Measurements from ENCODE around the gene TMEM44. TPM values are rescaled to one million over a fixed set of nuclear protein-coding genes. Genes with fewer than 3 reads are reported as not detected.

Gene TMEM44
- total and polyA plus RNA-seq, 9 of the 15 experiments (the other 6 are each of a cell fraction or from before 2014, with no cell fraction given), result 0.53 to 18.1 (median 11.3) TPM

DNA sequence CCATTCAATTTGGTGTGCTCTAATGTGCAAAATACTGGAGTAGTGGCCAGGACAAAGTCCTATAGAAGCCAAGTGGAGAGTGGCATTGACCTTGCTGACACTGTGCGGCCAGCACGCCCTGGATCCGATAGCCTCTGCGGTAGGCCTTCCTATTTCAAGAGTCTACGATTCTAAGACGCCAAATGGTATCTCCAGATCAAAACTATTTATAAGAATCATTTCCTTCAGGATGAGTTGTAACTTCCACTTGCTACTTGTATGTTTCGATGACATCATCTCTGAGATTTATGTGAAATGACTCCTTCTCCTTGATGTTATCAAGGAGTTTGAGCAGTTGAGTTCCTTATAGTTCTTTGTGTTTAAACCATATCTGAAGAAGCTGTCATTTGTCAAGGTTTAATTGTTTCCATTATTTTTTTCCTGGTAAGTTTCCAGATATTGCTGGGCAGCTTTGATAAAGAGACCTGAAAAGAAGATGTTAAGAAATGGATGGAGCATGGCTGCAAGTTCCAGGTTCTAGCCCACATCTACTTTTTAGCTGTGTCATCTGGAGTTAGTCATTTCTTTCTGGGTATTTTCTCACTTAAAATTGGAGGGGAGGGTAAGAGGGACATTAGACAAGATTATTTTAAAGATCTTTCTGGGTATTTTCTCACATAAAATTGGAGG is 71.8 kb downstream of the TMEM44 start (continued):
- TF ChIP-seq, protein P1, sequence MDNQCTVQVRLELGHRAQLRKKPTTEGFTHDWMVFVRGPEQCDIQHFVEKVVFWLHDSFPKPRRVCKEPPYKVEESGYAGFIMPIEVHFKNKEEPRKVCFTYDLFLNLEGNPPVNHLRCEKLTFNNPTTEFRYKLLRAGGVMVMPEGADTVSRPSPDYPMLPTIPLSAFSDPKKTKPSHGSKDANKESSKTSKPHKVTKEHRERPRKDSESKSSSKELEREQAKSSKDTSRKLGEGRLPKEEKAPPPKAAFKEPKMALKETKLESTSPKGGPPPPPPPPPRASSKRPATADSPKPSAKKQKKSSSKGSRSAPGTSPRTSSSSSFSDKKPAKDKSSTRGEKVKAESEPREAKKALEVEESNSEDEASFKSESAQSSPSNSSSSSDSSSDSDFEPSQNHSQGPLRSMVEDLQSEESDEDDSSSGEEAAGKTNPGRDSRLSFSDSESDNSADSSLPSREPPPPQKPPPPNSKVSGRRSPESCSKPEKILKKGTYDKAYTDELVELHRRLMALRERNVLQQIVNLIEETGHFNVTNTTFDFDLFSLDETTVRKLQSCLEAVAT (IDR thresholded peaks at IDR 0.05), result 0 out of 4 replicates have a peak, but pooled peaks of 1 of the 2 experiments have one; percentile 19
- TF ChIP-seq, protein P2, sequence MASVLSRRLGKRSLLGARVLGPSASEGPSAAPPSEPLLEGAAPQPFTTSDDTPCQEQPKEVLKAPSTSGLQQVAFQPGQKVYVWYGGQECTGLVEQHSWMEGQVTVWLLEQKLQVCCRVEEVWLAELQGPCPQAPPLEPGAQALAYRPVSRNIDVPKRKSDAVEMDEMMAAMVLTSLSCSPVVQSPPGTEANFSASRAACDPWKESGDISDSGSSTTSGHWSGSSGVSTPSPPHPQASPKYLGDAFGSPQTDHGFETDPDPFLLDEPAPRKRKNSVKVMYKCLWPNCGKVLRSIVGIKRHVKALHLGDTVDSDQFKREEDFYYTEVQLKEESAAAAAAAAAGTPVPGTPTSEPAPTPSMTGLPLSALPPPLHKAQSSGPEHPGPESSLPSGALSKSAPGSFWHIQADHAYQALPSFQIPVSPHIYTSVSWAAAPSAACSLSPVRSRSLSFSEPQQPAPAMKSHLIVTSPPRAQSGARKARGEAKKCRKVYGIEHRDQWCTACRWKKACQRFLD (CRISPR knock-in tag; IDR thresholded peaks at IDR 0.05), result peak; percentile 65
- TF ChIP-seq NFE2L1 (tag; IDR thresholded peaks at IDR 0.05; ENCODE audit: borderline replicate concordance, low read depth), result 0 out of 2 replicates have a peak, but pooled peaks have one; percentile 19
- TF ChIP-seq FOS (IDR thresholded peaks at IDR 0.05; ENCODE audit: extremely low read depth, insufficient read length), result peak; percentile 27
- TF ChIP-seq SMARCA4 (IDR thresholded peaks at IDR 0.05), result peak; percentile 94
- peak; percentile 81 for TF ChIP-seq NBN (IDR thresholded peaks at IDR 0.05; ENCODE audit: low read depth)
- TF ChIP-seq PML (IDR thresholded peaks at IDR 0.05; ENCODE audit: low read length), result no peak; the same call in 1 of the 2 replicates
- peak; percentile 52; the same call in 1 of the 2 replicates for TF ChIP-seq GTF2E2 (tag; IDR thresholded peaks at IDR 0.05)
- 0 out of 2 replicates have a peak, but pooled peaks have one; percentile 24 for TF ChIP-seq ZNF644 (tag; IDR thresholded peaks at IDR 0.05; ENCODE audit: low read depth)
- peak in 1 of 2 experiments; percentile 90; a peak in 2 of 4 replicates for TF ChIP-seq RCOR1 (IDR thresholded peaks at IDR 0.05; ENCODE audit: borderline replicate concordance in 1 of 2, low read depth in 2 of 2, low read length in 2 of 2)
- peak; percentile 91 for TF ChIP-seq MAFG (tag; conservative IDR thresholded peaks at IDR 0.05)
- TF ChIP-seq MYC (IDR thresholded peaks at IDR 0.05; ENCODE audit: low read depth, low read length), result peak; percentile 38; the same call in 1 of the 2 replicates
- TF ChIP-seq MYC (CRISPR knock-in tag; IDR thresholded peaks at IDR 0.05; ENCODE audit: borderline replicate concordance, low read depth), result no peak
- TF ChIP-seq HDAC1 (IDR thresholded peaks at IDR 0.05), result peak in 1 of 2 experiments; percentile 49; a peak in 2 of 4 replicates
- TF ChIP-seq NCOR1 (IDR thresholded peaks at IDR 0.05), result peak; percentile 34; the same call in 1 of the 2 replicates
- no peak for TF ChIP-seq RBM22 (IDR thresholded peaks at IDR 0.05; ENCODE audit: low read depth, low read length, poor library complexity, severe bottlenecking)
- TF ChIP-seq DPF2 (IDR thresholded peaks at IDR 0.05), result peak; percentile 97
- TF ChIP-seq HDAC3 (IDR thresholded peaks at IDR 0.05; ENCODE audit: borderline replicate concordance, partially characterized antibody), result peak; percentile 60
- TF ChIP-seq ZNF511 (CRISPR knock-in tag; IDR thresholded peaks at IDR 0.05), result no peak
- peak; percentile 52; the same call in 1 of the 2 replicates for TF ChIP-seq MTA3 (IDR thresholded peaks at IDR 0.05; ENCODE audit: borderline replicate concordance)
- TF ChIP-seq GATAD2B (IDR thresholded peaks at IDR 0.05; ENCODE audit: borderline replicate concordance), result peak; percentile 51; the same call in 1 of the 2 replicates
- peak; percentile 80; the same call in 1 of the 2 replicates for TF ChIP-seq CTBP1 (IDR thresholded peaks at IDR 0.05; ENCODE audit: borderline replicate concordance)
- TF ChIP-seq EP300 (IDR thresholded peaks at IDR 0.05; ENCODE audit: low read length), result peak; percentile 34
- TF ChIP-seq CBFA2T3 (IDR thresholded peaks at IDR 0.05), result peak; percentile 59; the same call in 1 of the 2 replicates
- TF ChIP-seq SOX6 (IDR thresholded peaks at IDR 0.05), result peak; percentile 98
- TF ChIP-seq JUND (IDR thresholded peaks at IDR 0.05; ENCODE audit: borderline replicate concordance, low read depth, low read length), result peak; percentile 90
- peak; percentile 99 for TF ChIP-seq JUND (tag; IDR thresholded peaks at IDR 0.05; ENCODE audit: borderline replicate concordance, low read depth, low read length)
